NK-92 (cell line): ENCODE measurements around the gene PCDHAC2.

Experiments used
- DNase-seq: peaks from one replicate; lab custom pipeline; 2025; ENCODE audit not compliant: unreplicated experiment; lab: John Stamatoyannopoulos, UW

Gene PCDHAC2

GRCh38 chr5:140966293-140967225 lies at the start of gene PCDHAC2:
Gene PCDHAC2, plus strand, starts transcription at chr5:140966476. Its CDS starts 291 bp downstream, at chr5:140966767.
- no peak for DNase-seq

- DNase-seq, result no peak
Measured at GRCh38 chr5:140923601-140924000, 42.7 kb upstream of the PCDHAC2 start.

GRCh38 chr5:140925806-140926442 lies 40.4 kb upstream of the PCDHAC2 start, which contains the start of gene PCDHAC1:
Gene PCDHAC1, plus strand, starts transcription at chr5:140926299. Its CDS starts 594 bp downstream, at chr5:140926893.
- DNase-seq, result no peak

- no peak for DNase-seq
Measured at GRCh38 chr5:140926443-140927227, 39.6 kb upstream of the PCDHAC2 start.

GRCh38 chr5:140927228-140927573 lies 39.1 kb upstream of the PCDHAC2 start:
- no peak for DNase-seq

- no peak for DNase-seq
Measured at GRCh38 chr5:140934964-140935606, 31.2 kb upstream of the PCDHAC2 start.

GRCh38 chr5:140946578-140946977 lies 19.7 kb upstream of the PCDHAC2 start:
- no peak for DNase-seq

GRCh38 chr5:140951636-140952035 lies 14.6 kb upstream of the PCDHAC2 start:
- no peak for DNase-seq

- DNase-seq, result no peak
Measured at GRCh38 chr5:140953234-140953633, 13.0 kb upstream of the PCDHAC2 start.

GRCh38 chr5:140962190-140962589 lies 4.1 kb upstream of the PCDHAC2 start:
- DNase-seq, result no peak

GRCh38 chr5:140964356-140964755 lies 1.9 kb upstream of the PCDHAC2 start:
- no peak for DNase-seq

- DNase-seq, result no peak
Measured at GRCh38 chr5:140965905-140966292, 377 bp upstream of the PCDHAC2 start.

- DNase-seq, result no peak
Measured at GRCh38 chr5:140967226-140967893, 1.1 kb downstream of the PCDHAC2 start.

- DNase-seq, result no peak
Measured at GRCh38 chr5:140969880-140970279, 3.6 kb downstream of the PCDHAC2 start.

- DNase-seq, result no peak
Measured at GRCh38 chr5:140973550-140973949, 7.3 kb downstream of the PCDHAC2 start.

- DNase-seq, result no peak
Measured at GRCh38 chr5:140977003-140977402, 10.7 kb downstream of the PCDHAC2 start.

GRCh38 chr5:140978260-140978659 lies 12.0 kb downstream of the PCDHAC2 start:
- no peak for DNase-seq

- DNase-seq, result no peak
Measured at GRCh38 chr5:140978983-140979382, 12.7 kb downstream of the PCDHAC2 start.

- no peak for DNase-seq
Measured at GRCh38 chr5:140982083-140982716, 15.9 kb downstream of the PCDHAC2 start.

GRCh38 chr5:140986117-140986521 lies 19.8 kb downstream of the PCDHAC2 start:
- DNase-seq, result no peak
